ENCODE results near the gene C5orf15. TPM values are rescaled to one million over a fixed set of nuclear protein-coding genes. Genes with fewer than 3 reads are reported as not detected.

The C5orf15 gene
- total RNA-seq, 4 donors from 2014 or later = 12.4 to 92.6 (median 36.2) TPM

- no peak for DNase-seq
- TF ChIP-seq CTCF (IDR thresholded peaks at IDR 0.05) (no peak), POLR2A (IDR thresholded peaks at IDR 0.05) (no peak)
- H3K36me3 ChIP-seq = peaks cover 0 to 40% (median 0%) of the 10 kb centered on the region in 3 donors
- no peak overlapping the region for H3K4me3 ChIP-seq
- no peak overlapping the region for H3K27ac ChIP-seq
- no peaks in the 10 kb centered on the region for H3K9me3 ChIP-seq
- H3K27me3 ChIP-seq = no peaks in the 10 kb centered on the region
- H3K4me1 ChIP-seq = peaks cover 0 to 39% (median 9%) of the 10 kb centered on the region in 4 donors
Observed at GRCh38 chr5:133992429-133993155, 24.2 kb upstream of the C5orf15 start.

- H3K4me1 ChIP-seq = peaks cover 0 to 31% (median 7%) of the 10 kb centered on the region in 4 donors
- DNase-seq = no peak
- H3K27ac ChIP-seq = no peak overlapping the region
- H3K36me3 ChIP-seq = peaks cover 0 to 52% (median 0%) of the 10 kb centered on the region in 3 donors
- H3K9me3 ChIP-seq = no peaks in the 10 kb centered on the region
- TF ChIP-seq POLR2A (IDR thresholded peaks at IDR 0.05) (no peak), CTCF (IDR thresholded peaks at IDR 0.05) (no peak)
- H3K27me3 ChIP-seq = no peaks in the 10 kb centered on the region
- H3K4me3 ChIP-seq = no peak overlapping the region
Observed at GRCh38 chr5:133991171-133991910, 22.9 kb upstream of the C5orf15 start.

DNA sequence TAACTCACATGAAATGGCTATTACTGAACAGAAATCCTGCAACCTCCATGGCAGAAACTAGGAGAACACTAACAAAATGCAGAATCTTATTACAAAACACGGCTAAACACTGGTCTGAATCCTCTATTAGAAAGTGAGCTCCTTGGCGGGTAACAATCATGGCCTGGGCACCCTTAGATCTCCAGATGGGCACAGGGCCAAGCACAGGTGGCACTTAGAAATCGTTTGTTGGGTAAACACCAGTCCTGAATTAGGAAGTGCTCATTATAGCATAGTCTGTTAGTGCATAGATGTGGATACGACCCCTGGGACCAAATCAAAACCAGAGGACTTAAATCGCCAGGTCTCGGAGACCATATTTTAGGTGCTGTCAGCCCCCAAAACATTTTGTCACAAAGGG lies 22.0 kb upstream of the C5orf15 start:
- Histone ChIP-seq H3K4me3 (no peak overlapping the region), H3K27me3 (no peaks in the 10 kb centered on the region), H3K4me1 (peaks cover 0 to 22% (median under 1%) of the 10 kb centered on the region in 4 donors), H3K27ac (no peak overlapping the region), H3K36me3 (peaks cover 0 to 61% (median 0%) of the 10 kb centered on the region in 3 donors), H3K9me3 (no peaks in the 10 kb centered on the region)
- DNase-seq = no peak
- TF ChIP-seq CTCF (IDR thresholded peaks at IDR 0.05) = no peak
- TF ChIP-seq POLR2A (IDR thresholded peaks at IDR 0.05) = no peak

GRCh38 chr5:133985540-133986180 lies 17.2 kb upstream of the C5orf15 start:
- Histone ChIP-seq H3K27me3 (no peaks in the 10 kb centered on the region), H3K36me3 (peaks cover 0 to 97% (median 0%) of the 10 kb centered on the region in 3 donors), H3K27ac (no peak overlapping the region), H3K9me3 (no peaks in the 10 kb centered on the region), H3K4me1 (no peaks in the 10 kb centered on the region), H3K4me3 (no peak overlapping the region)
- TF ChIP-seq POLR2A (IDR thresholded peaks at IDR 0.05) (no peak), CTCF (IDR thresholded peaks at IDR 0.05) (no peak)
- no peak for DNase-seq

DNA sequence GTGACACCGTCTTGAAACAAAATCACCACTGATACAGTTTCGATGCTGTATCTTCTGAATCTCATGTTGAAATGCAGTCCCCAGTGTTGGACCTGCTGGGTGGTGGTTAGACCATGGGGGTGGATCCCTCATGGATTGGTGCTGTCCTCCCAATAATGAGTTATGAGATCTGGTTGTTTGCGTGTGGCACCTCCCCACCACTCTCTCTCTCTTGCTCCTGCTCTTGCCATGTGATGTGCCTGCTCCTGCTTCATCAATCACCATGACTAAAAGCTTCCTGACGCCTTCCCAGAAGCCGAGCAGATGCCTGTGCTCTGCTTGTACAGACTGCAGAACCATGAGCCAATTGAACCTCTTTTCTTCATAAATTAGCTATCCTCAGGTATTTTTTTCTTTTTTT lies 15.2 kb upstream of the C5orf15 start:
- peaks cover 0 to 90% (median 0%) of the 10 kb centered on the region in 3 donors for H3K36me3 ChIP-seq

More for the DNA sequence above, 15.2 kb upstream of the C5orf15 start:
- no peaks in the 10 kb centered on the region for H3K9me3 ChIP-seq
- no peak for DNase-seq
- no peak for TF ChIP-seq POLR2A (IDR thresholded peaks at IDR 0.05)
- TF ChIP-seq CTCF (IDR thresholded peaks at IDR 0.05) = no peak
- no peaks in the 10 kb centered on the region for H3K4me1 ChIP-seq
- H3K27me3 ChIP-seq = no peaks in the 10 kb centered on the region
- no peak overlapping the region for H3K4me3 ChIP-seq
- H3K27ac ChIP-seq = no peak overlapping the region
